GM23338 (cell line): Measurements from ENCODE around the gene MOB3B. TPM values are rescaled to one million over a fixed set of nuclear protein-coding genes. Genes with fewer than 3 reads are reported as not detected.

Experiments used
- ATAC-seq: fragments of 200-7000 bp; cut with Tn5 transposase; 3 replicates; pipeline ENCODE4 v1.9.1; 2020
- DNase-seq: peaks from one replicate; pipeline ENCODE4 v3.0.0-alpha.2; 2015; ENCODE audit warnings: low spot score
- H2AFZ ChIP-seq: fragments of 200-600 bp; sonication (generic); 2 replicates; pipeline ENCODE4 v1.8.0; 2016; ENCODE audit warnings: antibody characterized with exemption, mild to moderate bottlenecking, moderate library complexity
- H3F3A ChIP-seq: fragments of 200-600 bp; sonication (generic); replicated peaks from 2 replicates; pipeline ENCODE4 v1.8.0; 2017; ENCODE audit warnings: antibody characterized with exemption, mixed run types, low read depth
- H3K27ac ChIP-seq: fragments of 200-600 bp; sonication (generic); 2 replicates; pipeline ENCODE4 v1.6.1; 2016; ENCODE audit warnings: low read depth
- H3K27me3 ChIP-seq: fragments of 200-600 bp; sonication (generic); 2 replicates; pipeline ENCODE4 v1.8.0; 2016; ENCODE audit warnings: mild to moderate bottlenecking, mixed run types, moderate library complexity; ENCODE audit not compliant: insufficient read depth
- H3K36me3 ChIP-seq: fragments of 200-600 bp; sonication (generic); 2 replicates; pipeline ENCODE4 v1.8.0; 2016; ENCODE audit warnings: mild to moderate bottlenecking; ENCODE audit not compliant: insufficient read depth
- H3K4me1 ChIP-seq: fragments of 200-600 bp; sonication (generic); 2 replicates; pipeline ENCODE4 v1.8.0; 2016; ENCODE audit warnings: mild to moderate bottlenecking, moderate library complexity; ENCODE audit not compliant: insufficient read depth
- H3K4me2 ChIP-seq: fragments of 200-600 bp; sonication (generic); 2 replicates; pipeline ENCODE4 v1.7.1; 2017; ENCODE audit warnings: mixed run types
- H3K4me3 ChIP-seq: fragments of 200-600 bp; sonication (generic); 2 replicates; pipeline ENCODE4 v1.6.1; 2016; ENCODE audit warnings: mixed run types
- H3K79me2 ChIP-seq: fragments of 200-600 bp; sonication (generic); replicated peaks from 2 replicates; pipeline ENCODE4 v1.8.0; 2017; ENCODE audit warnings: mild to moderate bottlenecking; ENCODE audit not compliant: insufficient read depth
- H3K9me2 ChIP-seq: fragments of 200-600 bp; sonication (generic); 2 replicates; pipeline ENCODE4 v1.8.0; 2017; ENCODE audit not compliant: insufficient read depth
- H4K20me1 ChIP-seq: fragments of 200-600 bp; sonication (generic); replicated peaks from 2 replicates; pipeline ENCODE4 v1.8.0; 2017; ENCODE audit warnings: mild to moderate bottlenecking; ENCODE audit not compliant: insufficient read depth
- H3K27ac Mint-ChIP-seq: 2 replicates; pipeline ENCODE4 v1.8.0; 2020; ENCODE audit warnings: inconsistent platforms, mild to moderate bottlenecking, moderate library complexity, mixed read lengths
- H3K27me3 Mint-ChIP-seq: 3 replicates; pipeline ENCODE4 v1.8.0; 2022; ENCODE audit warnings: low read depth, mild to moderate bottlenecking, moderate library complexity, mixed read lengths, inconsistent platforms; ENCODE audit not compliant: insufficient read depth, poor library complexity
- H3K36me3 Mint-ChIP-seq: 3 replicates; pipeline ENCODE4 v1.8.0; 2021; ENCODE audit warnings: low read depth, mild to moderate bottlenecking, inconsistent platforms, moderate library complexity, mixed read lengths
- H3K4me1 Mint-ChIP-seq: 3 replicates; pipeline ENCODE4 v1.8.0; 2020; ENCODE audit warnings: mild to moderate bottlenecking, inconsistent platforms, mixed read lengths
- H3K4me3 Mint-ChIP-seq: 3 replicates; pipeline ENCODE4 v1.8.0; 2021; ENCODE audit warnings: moderate library complexity, mild to moderate bottlenecking, inconsistent platforms, mixed read lengths
- H3K9me3 Mint-ChIP-seq: 3 replicates; pipeline ENCODE4 v1.8.0; 2020; ENCODE audit warnings: moderate library complexity, mild to moderate bottlenecking, inconsistent platforms, mixed read lengths
- CREB1 ChIP-seq: fragments of 250-450 bp; sonication (Bioruptor Pico); IDR thresholded peaks from 2 replicates; pipeline ENCODE4 v1.5.0; 2020; ENCODE audit warnings: low read depth, mild to moderate bottlenecking, moderate library complexity
- ETS1 ChIP-seq: IDR thresholded peaks from 2 replicates; pipeline ENCODE4 v1.6.1; 2016; ENCODE audit warnings: antibody characterized with exemption
- EZH2 ChIP-seq: fragments of 200-600 bp; sonication (generic); IDR thresholded peaks from one replicate; pipeline ENCODE4 v1.8.0; 2017; ENCODE audit warnings: antibody characterized with exemption, mild to moderate bottlenecking, low read depth; ENCODE audit not compliant: unreplicated experiment
- EZH2phosphoT487 ChIP-seq: fragments of 200-600 bp; sonication (generic); IDR thresholded peaks from one replicate; pipeline ENCODE4 v1.8.1; 2018; ENCODE audit warnings: antibody characterized with exemption; ENCODE audit not compliant: unreplicated experiment
- JUNB ChIP-seq: IDR thresholded peaks from one replicate; pipeline ENCODE4 v1.6.1; 2016; ENCODE audit warnings: antibody characterized with exemption; ENCODE audit not compliant: unreplicated experiment
- NANOG ChIP-seq: IDR thresholded peaks from 2 replicates; pipeline ENCODE4 v1.6.1; 2016; ENCODE audit warnings: antibody characterized with exemption, borderline replicate concordance
- POLR2AphosphoS5 ChIP-seq: IDR thresholded peaks from 2 replicates; pipeline ENCODE4 v1.6.1; 2016; ENCODE audit warnings: antibody characterized with exemption, low read depth
- REST ChIP-seq: IDR thresholded peaks from one replicate; pipeline ENCODE4 v1.6.1; 2018; ENCODE audit warnings: antibody characterized with exemption; ENCODE audit not compliant: unreplicated experiment
- ZNF114 ChIP-seq: fragments of 250-450 bp; sonication (Bioruptor Pico); IDR thresholded peaks from 2 replicates; pipeline ENCODE4 v1.5.0; 2020; ENCODE audit warnings: mild to moderate bottlenecking, moderate library complexity
- ZNF331 ChIP-seq: fragments of 250-450 bp; sonication (Bioruptor Pico); IDR thresholded peaks from 2 replicates; pipeline ENCODE4 v1.5.0; 2020; ENCODE audit warnings: low read depth, mild to moderate bottlenecking, moderate library complexity
- ZNF462 ChIP-seq: fragments of 250-450 bp; sonication (Bioruptor Pico); IDR thresholded peaks from 2 replicates; pipeline ENCODE4 v1.5.0; 2020; ENCODE audit warnings: mild to moderate bottlenecking, moderate library complexity
- polyA plus RNA-seq: library from polyadenylated mRNA; unstranded; fragments of >200 nt; fragmentation: Nextera tagmentation; extraction: Ambion mirVana; gene quantifications from 2 replicates; pipeline ENCODE4 v1.2.1, GENCODE V29; 2016
- total RNA-seq: library from RNA; depleted of rRNA; stranded (reverse); fragments of >200 nt; shearing (Covaris generic); gene quantifications from 2 replicates; pipeline ENCODE4 v1.2.3, GENCODE V29; 2014

The MOB3B gene
- total and polyA plus RNA-seq, 2 experiments from 2014 or later = 7.6 to 12.1 TPM

GRCh38 chr9:27483576-27483975 lies 46.0 kb downstream of the MOB3B start (continued):
- TF ChIP-seq NANOG (no peak), JUNB (no peak), ZNF114 (no peak), CREB1 (CRISPR knock-in tag) (no peak), POLR2AphosphoS5 (no peak), REST (no peak), EZH2 (no peak)

- Histone ChIP-seq H3F3A (no peaks in the 10 kb centered on the region), H3K4me3 (no peak overlapping the region), H3K27me3 (no peaks in the 10 kb centered on the region), H3K79me2 (no peaks in the 10 kb centered on the region; the same call in 1 of the 2 replicates), H3K4me1 (peaks cover 4% of the 10 kb centered on the region; the same call in 1 of the 2 replicates), H3K9me2 (no peaks in the 10 kb centered on the region), H2AFZ (no peak overlapping the region), H4K20me1 (no peaks in the 10 kb centered on the region), H3K36me3 (peaks cover 3% of the 10 kb centered on the region; the same call in 1 of the 2 replicates), H3K4me2 (no peak overlapping the region), H3K27ac (no peak overlapping the region)
- peaks cover 19% of the 10 kb centered on the region for H3K9me3 Mint-ChIP-seq
- H3K4me3 Mint-ChIP-seq = no peak overlapping the region
- H3K36me3 Mint-ChIP-seq = peaks cover 47% of the 10 kb centered on the region
- DNase-seq = no peak
- no peak for ATAC-seq
- H3K4me1 Mint-ChIP-seq = peaks cover 17% of the 10 kb centered on the region
- H3K27me3 Mint-ChIP-seq = no peaks in the 10 kb centered on the region
- H3K27ac Mint-ChIP-seq = no peak overlapping the region
- TF ChIP-seq ZNF331 (CRISPR knock-in tag) (no peak), REST (no peak), POLR2AphosphoS5 (no peak), ETS1 (no peak), NANOG (no peak), JUNB (no peak), ZNF462 (CRISPR knock-in tag) (no peak), CREB1 (CRISPR knock-in tag) (no peak), EZH2phosphoT487 (no peak)
Observed at GRCh38 chr9:27482709-27483108, 46.9 kb downstream of the MOB3B start.
